ENCODE measurements around the gene CEBPZ.

- TF ChIP-seq, protein P1, sequence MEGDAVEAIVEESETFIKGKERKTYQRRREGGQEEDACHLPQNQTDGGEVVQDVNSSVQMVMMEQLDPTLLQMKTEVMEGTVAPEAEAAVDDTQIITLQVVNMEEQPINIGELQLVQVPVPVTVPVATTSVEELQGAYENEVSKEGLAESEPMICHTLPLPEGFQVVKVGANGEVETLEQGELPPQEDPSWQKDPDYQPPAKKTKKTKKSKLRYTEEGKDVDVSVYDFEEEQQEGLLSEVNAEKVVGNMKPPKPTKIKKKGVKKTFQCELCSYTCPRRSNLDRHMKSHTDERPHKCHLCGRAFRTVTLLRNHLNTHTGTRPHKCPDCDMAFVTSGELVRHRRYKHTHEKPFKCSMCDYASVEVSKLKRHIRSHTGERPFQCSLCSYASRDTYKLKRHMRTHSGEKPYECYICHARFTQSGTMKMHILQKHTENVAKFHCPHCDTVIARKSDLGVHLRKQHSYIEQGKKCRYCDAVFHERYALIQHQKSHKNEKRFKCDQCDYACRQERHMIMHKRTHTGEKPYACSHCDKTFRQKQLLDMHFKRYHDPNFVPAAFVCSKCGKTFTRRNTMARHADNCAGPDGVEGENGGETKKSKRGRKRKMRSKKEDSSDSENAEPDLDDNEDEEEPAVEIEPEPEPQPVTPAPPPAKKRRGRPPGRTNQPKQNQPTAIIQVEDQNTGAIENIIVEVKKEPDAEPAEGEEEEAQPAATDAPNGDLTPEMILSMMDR (conservative IDR thresholded peaks at IDR 0.05 in 1 of 2, IDR thresholded peaks at IDR 0.05 in 1 of 2; ENCODE audit: low read depth in 1 of 2, low read length in 2 of 2) = no peak
- no peak for TF ChIP-seq EZH2 (IDR thresholded peaks at IDR 0.05; ENCODE audit: low read length, missing control alignments)
These were observed 44.9 kb upstream of the CEBPZ start for GRCh38 chr2:37276291-37276690.
